ENCODE results near the gene NIN. TPM values are rescaled to one million over a fixed set of nuclear protein-coding genes. Genes with fewer than 3 reads are reported as not detected.

NIN gene
- total RNA-seq, 4 donors from 2014 or later = 30.2 to 43.1 (median 38.6) TPM

- Histone ChIP-seq H3K9me3 (no peaks in the 10 kb centered on the region), H3K27me3 (no peaks in the 10 kb centered on the region), H3K36me3 (peaks cover 0 to 23% of the 10 kb centered on the region in 2 donors), H3K4me3 (no peak overlapping the region), H3K27ac (no peak overlapping the region), H3K4me1 (peaks cover 0 to 5% (median 0%) of the 10 kb centered on the region in 3 donors)
- 56 to 60% methylated on average over 1 of the region's 1 CpG for WGBS, 2 donors (ENCODE audit: low coverage in 1 of 2)
- ATAC-seq = no peak
- TF ChIP-seq POLR2A (IDR thresholded peaks at IDR 0.05) (no peak), CTCF (IDR thresholded peaks at IDR 0.05) (no peak), EP300 (IDR thresholded peaks at IDR 0.05) (no peak), POLR2AphosphoS5 (IDR thresholded peaks at IDR 0.05) (no peak)
Observed at GRCh38 chr14:50801706-50802105, 29.3 kb downstream of the NIN start.

- H3K36me3 ChIP-seq = peaks cover 0 to 10% of the 10 kb centered on the region in 2 donors
- no peak overlapping the region for H3K27ac ChIP-seq
- no peak for ATAC-seq
- H3K9me3 ChIP-seq = no peaks in the 10 kb centered on the region
- no peaks in the 10 kb centered on the region for H3K27me3 ChIP-seq
- H3K4me1 ChIP-seq = peaks cover 0 to 14% (median 0%) of the 10 kb centered on the region in 3 donors
- WGBS, 2 donors (ENCODE audit: low coverage in 1 of 2) = 25 to 48% methylated on average over 1 of the region's 1 CpG
- TF ChIP-seq EP300 (IDR thresholded peaks at IDR 0.05) (no peak), POLR2A (IDR thresholded peaks at IDR 0.05) (no peak), POLR2AphosphoS5 (IDR thresholded peaks at IDR 0.05) (no peak), CTCF (IDR thresholded peaks at IDR 0.05) (no peak)
- no peak overlapping the region for H3K4me3 ChIP-seq
Observed at GRCh38 chr14:50800032-50800431, 30.9 kb downstream of the NIN start.

DNA sequence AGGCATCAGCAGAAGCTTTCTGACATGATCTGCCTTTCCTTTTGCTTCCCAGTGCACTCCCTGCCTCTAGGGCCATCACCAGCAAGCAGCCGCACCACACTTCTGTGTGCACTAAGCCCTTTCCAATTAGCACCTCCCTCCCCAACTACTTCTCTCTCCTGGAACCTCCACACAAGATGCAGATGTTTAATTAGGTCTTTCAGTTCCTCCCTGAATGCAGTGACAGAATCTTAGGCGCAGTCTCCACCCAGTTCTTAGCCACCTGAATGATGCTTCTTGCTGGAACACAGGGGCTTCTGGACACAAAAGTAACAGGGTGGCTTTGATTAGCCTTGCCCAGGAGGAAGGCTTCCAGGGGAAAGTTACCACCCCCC is 32.9 kb downstream of the NIN start:
- TF ChIP-seq CTCF (IDR thresholded peaks at IDR 0.05) (no peak), EP300 (IDR thresholded peaks at IDR 0.05) (no peak), POLR2A (IDR thresholded peaks at IDR 0.05) (no peak), POLR2AphosphoS5 (IDR thresholded peaks at IDR 0.05) (no peak)
- H3K36me3 ChIP-seq = peaks cover 0 to 10% of the 10 kb centered on the region in 2 donors
- H3K9me3 ChIP-seq = no peaks in the 10 kb centered on the region
- no peak overlapping the region for H3K27ac ChIP-seq
- WGBS, 2 donors (ENCODE audit: low coverage in 1 of 2) = 78 to 100% methylated on average over 1 of the region's 2 CpGs
- ATAC-seq = no peak
- H3K4me3 ChIP-seq = no peak overlapping the region
- H3K4me1 ChIP-seq = peaks cover 0 to 8% (median 0%) of the 10 kb centered on the region in 3 donors
- no peaks in the 10 kb centered on the region for H3K27me3 ChIP-seq

GRCh38 chr14:50797250-50798047 is 33.5 kb downstream of the NIN start:
- H3K4me1 ChIP-seq = peaks cover 0 to 8% (median 0%) of the 10 kb centered on the region in 3 donors
- 75 to 80% methylated on average over 5 to 6 of the region's 6 CpGs for WGBS, 2 donors (ENCODE audit: low coverage in 1 of 2)
- no peak overlapping the region for H3K27ac ChIP-seq
- no peak for ATAC-seq
- no peaks in the 10 kb centered on the region for H3K9me3 ChIP-seq
- TF ChIP-seq POLR2AphosphoS5 (IDR thresholded peaks at IDR 0.05) (no peak), CTCF (IDR thresholded peaks at IDR 0.05) (no peak)
- peaks cover 0 to 15% of the 10 kb centered on the region in 2 donors for H3K36me3 ChIP-seq
- no peak overlapping the region for H3K4me3 ChIP-seq
- no peaks in the 10 kb centered on the region for H3K27me3 ChIP-seq

DNA sequence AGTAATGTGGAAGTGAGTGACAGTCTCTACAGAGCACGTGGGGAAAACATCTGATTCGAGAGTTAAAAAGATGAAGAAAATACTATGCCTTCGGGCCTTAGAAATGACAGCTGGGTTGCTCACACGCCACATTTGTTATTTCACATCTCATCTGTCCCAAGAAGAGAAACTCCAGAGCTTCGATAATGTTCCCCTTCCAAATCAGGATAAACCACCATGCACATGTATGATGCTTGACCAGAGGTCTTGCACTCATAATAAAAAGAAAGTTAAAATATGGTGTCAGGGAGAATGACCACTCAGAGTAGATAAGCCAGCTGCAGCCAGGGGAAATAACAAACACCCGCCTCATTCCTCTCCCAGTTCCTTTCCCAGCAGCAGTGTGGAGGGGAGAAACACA is 34.6 kb downstream of the NIN start:
- Histone ChIP-seq H3K9me3 (no peaks in the 10 kb centered on the region), H3K27ac (no peak overlapping the region), H3K4me1 (peaks cover 0 to 8% (median 0%) of the 10 kb centered on the region in 3 donors), H3K4me3 (no peak overlapping the region), H3K27me3 (no peaks in the 10 kb centered on the region), H3K36me3 (peaks cover 0 to 23% of the 10 kb centered on the region in 2 donors)
- no peak for ATAC-seq
- WGBS, 2 donors (ENCODE audit: low coverage in 1 of 2) = 47 to 60% methylated on average over 6 of the region's 6 CpGs
- no peak for TF ChIP-seq CTCF (IDR thresholded peaks at IDR 0.05)
- TF ChIP-seq POLR2A (IDR thresholded peaks at IDR 0.05) = no peak
- no peak for TF ChIP-seq EP300 (IDR thresholded peaks at IDR 0.05)
- TF ChIP-seq POLR2AphosphoS5 (IDR thresholded peaks at IDR 0.05) = no peak
